Neutrophil (primary cell): ENCODE measurements around the gene AGAP1.

Source experiments
- H3K27ac ChIP-seq: fragments of 200-600 bp; sonication (generic); 2 replicates; pipeline ENCODE4 v1.5.1; 2016; ENCODE audit warnings: mild to moderate bottlenecking, moderate library complexity
- H3K27me3 ChIP-seq: fragments of 200-600 bp; sonication (generic); 2 replicates; pipeline ENCODE4 v1.6.0; 2016; ENCODE audit warnings: mild to moderate bottlenecking
- H3K36me3 ChIP-seq: fragments of 200-600 bp; sonication (generic); 2 replicates; pipeline ENCODE4 v1.5.1; 2017
- H3K4me1 ChIP-seq, 2 experiments: fragments of 200-600 bp in 1 of 2; sonication (generic) in 1 of 2; 1 replicate in 1 of 2; 2 replicates in 1 of 2; pipeline versions ENCODE4 v1.5.1 to v1.6.1; 2013 to 2016; ENCODE audit warnings: low read depth in 1 of 2, low read length in 1 of 2, mild to moderate bottlenecking in 1 of 2, moderate library complexity in 1 of 2; ENCODE audit not compliant: control insufficient read depth in 1 of 2, insufficient read depth in 1 of 2
- H3K4me3 ChIP-seq, 2 experiments: fragments of 200-600 bp in 1 of 2; sonication (generic) in 1 of 2; 1 replicate in 1 of 2; 2 replicates in 1 of 2; pipeline ENCODE4 v1.5.1; 2013 to 2016; ENCODE audit warnings: low read depth in 1 of 2, low read length in 1 of 2, mild to moderate bottlenecking in 1 of 2, moderate library complexity in 1 of 2
- H3K9me3 ChIP-seq: fragments of 200-600 bp; sonication (generic); 2 replicates; pipeline ENCODE4 v1.5.1; 2016
- CTCF ChIP-seq: fragments of 200-600 bp; sonication (generic); IDR thresholded peaks from 2 replicates; pipeline ENCODE4 v1.5.1; 2016; ENCODE audit warnings: antibody characterized with exemption

AGAP1 gene

GRCh38 chr2:235678712-235679111 is 184.9 kb downstream of the AGAP1 start:
- H3K27ac ChIP-seq, result no peak overlapping the region
- H3K36me3 ChIP-seq, result no peaks in the 10 kb centered on the region
- H3K4me3 ChIP-seq, result no peak overlapping the region
- H3K9me3 ChIP-seq, result no peaks in the 10 kb centered on the region
- no peak for TF ChIP-seq CTCF
- H3K4me1 ChIP-seq, result no peaks in the 10 kb centered on the region
- peaks cover 33% of the 10 kb centered on the region for H3K27me3 ChIP-seq

- Histone ChIP-seq H3K4me3 (no peak overlapping the region), H3K9me3 (no peaks in the 10 kb centered on the region), H3K4me1 (no peaks in the 10 kb centered on the region), H3K27ac (no peak overlapping the region), H3K36me3 (no peaks in the 10 kb centered on the region), H3K27me3 (peaks cover 27% of the 10 kb centered on the region)
- no peak for TF ChIP-seq CTCF
Measured at GRCh38 chr2:235679471-235679870, 185.6 kb downstream of the AGAP1 start.

DNA sequence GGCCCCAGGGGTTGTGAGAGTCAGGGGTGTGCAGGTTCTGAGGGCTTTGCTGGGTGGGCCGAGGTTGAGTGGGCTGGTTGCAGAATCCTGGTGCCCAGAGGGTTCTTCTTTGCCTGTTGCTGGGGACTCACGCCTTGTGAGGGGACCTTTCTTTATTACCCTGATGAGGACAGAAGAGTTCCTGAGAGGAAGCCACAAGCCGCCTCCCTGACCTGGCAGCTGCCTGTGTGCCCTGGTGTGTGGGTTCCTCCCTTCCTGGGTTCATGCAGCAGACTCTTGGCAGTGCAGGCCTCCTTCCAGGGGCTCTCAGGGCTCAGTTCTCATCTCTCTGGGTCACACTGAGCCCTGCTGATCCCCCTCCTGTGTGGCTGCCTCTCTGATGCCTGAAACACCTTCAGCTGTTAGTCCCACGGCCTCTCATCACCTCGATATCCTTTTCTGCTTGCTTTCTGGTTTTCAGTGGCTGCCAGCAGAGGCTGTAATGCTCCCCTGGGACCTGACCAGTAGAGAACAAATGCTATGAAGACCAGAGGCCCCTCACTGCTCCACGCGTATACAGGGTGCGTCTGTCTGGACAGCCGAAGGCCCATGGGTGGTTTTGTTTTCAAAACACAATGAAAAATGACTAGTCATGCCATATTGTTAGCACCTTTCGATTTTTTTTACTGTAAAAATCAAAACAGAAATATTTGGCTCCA is 191.3 kb downstream of the AGAP1 start:
- no peak for TF ChIP-seq CTCF
- H3K4me3 ChIP-seq, result no peak overlapping the region
- H3K27me3 ChIP-seq, result peaks cover 8% of the 10 kb centered on the region
- no peaks in the 10 kb centered on the region for H3K4me1 ChIP-seq
- H3K9me3 ChIP-seq, result no peaks in the 10 kb centered on the region
- no peak overlapping the region for H3K27ac ChIP-seq
- no peaks in the 10 kb centered on the region for H3K36me3 ChIP-seq

GRCh38 chr2:235688511-235689426 is 194.9 kb downstream of the AGAP1 start:
- TF ChIP-seq CTCF, result no peak
- H3K27me3 ChIP-seq, result peaks cover 8% of the 10 kb centered on the region
- H3K36me3 ChIP-seq, result no peaks in the 10 kb centered on the region
- H3K4me1 ChIP-seq, result no peaks in the 10 kb centered on the region
- H3K27ac ChIP-seq, result no peak overlapping the region
- no peak overlapping the region for H3K4me3 ChIP-seq
- no peaks in the 10 kb centered on the region for H3K9me3 ChIP-seq

- no peak overlapping the region for H3K4me3 ChIP-seq
- no peak overlapping the region for H3K27ac ChIP-seq
- H3K36me3 ChIP-seq, result no peaks in the 10 kb centered on the region
- H3K4me1 ChIP-seq, result no peaks in the 10 kb centered on the region
- TF ChIP-seq CTCF, result no peak
- peaks cover 8% of the 10 kb centered on the region for H3K27me3 ChIP-seq
- no peaks in the 10 kb centered on the region for H3K9me3 ChIP-seq
Measured at GRCh38 chr2:235689427-235689853, 195.6 kb downstream of the AGAP1 start.
